ENCODE measurements around the gene CHST11.

GRCh38 chr12:104590022-104590421, 133.3 kb downstream of the CHST11 start:
- TF ChIP-seq MAX (IDR thresholded peaks at IDR 0.05) (no peak), CTCF (IDR thresholded peaks at IDR 0.05; ENCODE audit: low read depth, low read length, missing input control) (no peak), RAD21 (IDR thresholded peaks at IDR 0.05) (no peak), TAF1 (conservative IDR thresholded peaks at IDR 0.05) (no peak), ZBTB33 (IDR thresholded peaks at IDR 0.05) (no peak), YY1 (IDR thresholded peaks at IDR 0.05) (no peak), FOXA1 (IDR thresholded peaks at IDR 0.05) (no peak), REST (IDR thresholded peaks at IDR 0.05) (no peak)

Measured in liver (tissue), 3 donors.